Subcutaneous adipose tissue (tissue), 4 donors: ENCODE data around the gene ASAP2. TPM values are rescaled to one million over a fixed set of nuclear protein-coding genes. Genes with fewer than 3 reads are reported as not detected.

ENCODE experiments used
- total RNA-seq, 4 donors: library from RNA; depleted of rRNA; stranded (reverse); fragments of >200 nt; gene quantifications; one replicate each; pipeline ENCODE4 v1.1.0, GENCODE V29; 2016
- TF ChIP-seq, protein P1 (sequence below): fragments of 450-650 bp; IDR thresholded peaks from one replicate; pipeline ENCODE4 v1.5.1; 2016; ENCODE audit warnings: low read depth, mild to moderate bottlenecking, control low read depth, antibody characterized with exemption, moderate library complexity

Gene ASAP2
- total RNA-seq, 4 donors from 2014 or later, result 25.2 to 44.3 (median 33.8) TPM

DNA sequence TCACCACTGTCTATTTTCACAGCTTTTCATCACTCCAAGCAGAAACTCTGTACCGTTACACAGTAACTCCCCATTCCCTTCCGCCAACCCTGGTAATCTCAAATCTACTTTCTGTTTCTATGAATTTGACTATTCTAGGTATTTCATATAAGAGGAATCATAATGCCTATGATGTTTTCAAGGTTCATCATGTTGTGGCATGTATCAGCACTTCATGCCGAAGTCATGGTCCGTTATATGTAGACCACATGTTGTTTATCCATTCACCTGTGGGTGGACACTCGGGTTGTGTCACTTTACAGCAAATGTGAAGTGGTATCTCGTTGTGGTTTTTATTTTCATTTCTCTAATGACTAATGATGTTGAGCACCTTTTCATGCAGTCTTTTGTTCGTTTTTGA, 238.5 kb downstream of the ASAP2 start:
- TF ChIP-seq, protein P1, sequence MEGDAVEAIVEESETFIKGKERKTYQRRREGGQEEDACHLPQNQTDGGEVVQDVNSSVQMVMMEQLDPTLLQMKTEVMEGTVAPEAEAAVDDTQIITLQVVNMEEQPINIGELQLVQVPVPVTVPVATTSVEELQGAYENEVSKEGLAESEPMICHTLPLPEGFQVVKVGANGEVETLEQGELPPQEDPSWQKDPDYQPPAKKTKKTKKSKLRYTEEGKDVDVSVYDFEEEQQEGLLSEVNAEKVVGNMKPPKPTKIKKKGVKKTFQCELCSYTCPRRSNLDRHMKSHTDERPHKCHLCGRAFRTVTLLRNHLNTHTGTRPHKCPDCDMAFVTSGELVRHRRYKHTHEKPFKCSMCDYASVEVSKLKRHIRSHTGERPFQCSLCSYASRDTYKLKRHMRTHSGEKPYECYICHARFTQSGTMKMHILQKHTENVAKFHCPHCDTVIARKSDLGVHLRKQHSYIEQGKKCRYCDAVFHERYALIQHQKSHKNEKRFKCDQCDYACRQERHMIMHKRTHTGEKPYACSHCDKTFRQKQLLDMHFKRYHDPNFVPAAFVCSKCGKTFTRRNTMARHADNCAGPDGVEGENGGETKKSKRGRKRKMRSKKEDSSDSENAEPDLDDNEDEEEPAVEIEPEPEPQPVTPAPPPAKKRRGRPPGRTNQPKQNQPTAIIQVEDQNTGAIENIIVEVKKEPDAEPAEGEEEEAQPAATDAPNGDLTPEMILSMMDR, result no peak

DNA sequence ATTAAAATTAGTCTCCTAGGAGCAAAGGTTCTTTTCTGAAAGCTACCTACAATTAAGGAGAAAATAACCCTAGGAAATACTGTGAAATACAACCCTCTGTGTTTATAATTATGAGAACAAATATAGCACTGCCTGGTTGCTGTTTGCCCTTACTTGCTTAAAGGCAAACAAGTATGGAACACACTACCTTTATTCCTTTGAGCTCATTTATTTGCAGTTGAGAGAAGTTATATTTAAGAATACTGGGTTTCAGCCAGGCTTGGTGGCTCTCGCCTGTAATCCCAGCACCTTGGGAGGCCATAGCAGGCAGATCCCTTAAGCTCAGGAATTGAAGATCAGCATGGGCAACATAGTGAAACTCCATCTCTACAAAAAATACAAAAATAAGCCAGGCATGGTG, 244.6 kb downstream of the ASAP2 start:
- TF ChIP-seq, protein P1, result no peak

Other genes with a start within 250 kb of the ASAP2 start
- 10 to 100 TPM in 2 of 4 donors, 1 to 10 TPM in 2; 4.7 to 12.8 (median 9.7) TPM for gene MBOAT2, start 203.1 kb upstream of the ASAP2 start, total RNA-seq
- 100 to 1,000 TPM; 159 to 345 (median 224) TPM for gene ITGB1BP1, start 216.7 kb downstream of the ASAP2 start, total RNA-seq
- gene CPSF3, start 216.8 kb downstream of the ASAP2 start, total RNA-seq, result 10 to 100 TPM; 19.2 to 30.3 (median 21.2) TPM